ENCODE measurements around the gene MT1H. TPM values are rescaled to one million over a fixed set of nuclear protein-coding genes. Genes with fewer than 3 reads are reported as not detected.
A peak's percentile ranks its signal among the peaks of the same experiment; 100 is the strongest.

MT1H gene
- total and polyA plus RNA-seq, 2 of the 13 experiments (the other 11 are each of a cell fraction or from before 2014, with no cell fraction given) = 0.60 TPM; not detected in 1

GRCh38 chr16:56625140-56625942 lies 44.3 kb upstream of the MT1H start, which contains the start of gene MT1E (continued):
- peak; percentile 35; the same call in 1 of the 2 replicates for TF ChIP-seq ZKSCAN8 (CRISPR knock-in tag; IDR thresholded peaks at IDR 0.05; ENCODE audit: borderline replicate concordance)
- no peak for TF ChIP-seq ZSCAN25 (CRISPR knock-in tag; IDR thresholded peaks at IDR 0.05)
- no peak for TF ChIP-seq ZNF552 (CRISPR knock-in tag; IDR thresholded peaks at IDR 0.05; ENCODE audit: borderline replicate concordance)
- TF ChIP-seq LCORL (IDR thresholded peaks at IDR 0.05) = no peak
- no peak for TF ChIP-seq LCORL (CRISPR knock-in tag; IDR thresholded peaks at IDR 0.05)
- TF ChIP-seq NBN (conservative IDR thresholded peaks at IDR 0.05) = no peak
- TF ChIP-seq ZMYM3 (CRISPR knock-in tag; IDR thresholded peaks at IDR 0.05) = no peak
- no peak for TF ChIP-seq PBX2 (CRISPR knock-in tag; IDR thresholded peaks at IDR 0.05)
- no peak for TF ChIP-seq MAZ (IDR thresholded peaks at IDR 0.05; ENCODE audit: borderline replicate concordance, low read depth, low read length)
- TF ChIP-seq MAZ (CRISPR knock-in tag; IDR thresholded peaks at IDR 0.05; ENCODE audit: low read depth) = peak; percentile 66; the same call in 1 of the 2 replicates
- TF ChIP-seq ZNF280B (CRISPR knock-in tag; IDR thresholded peaks at IDR 0.05; ENCODE audit: borderline replicate concordance) = 0 out of 2 replicates have a peak, but pooled peaks have one; percentile 38
- TF ChIP-seq ZNF292 (CRISPR knock-in tag; IDR thresholded peaks at IDR 0.05; ENCODE audit: borderline replicate concordance, low read depth) = peak; percentile 47; the same call in 1 of the 2 replicates
- TF ChIP-seq PHB2 (IDR thresholded peaks at IDR 0.05; ENCODE audit: partially characterized antibody) = no peak
- TF ChIP-seq MLX (CRISPR knock-in tag; IDR thresholded peaks at IDR 0.05) = no peak
- peak; percentile 12; the same call in 1 of the 2 replicates for TF ChIP-seq ARID5B (CRISPR knock-in tag; IDR thresholded peaks at IDR 0.05)
- no peak for TF ChIP-seq ZNF503 (CRISPR knock-in tag; IDR thresholded peaks at IDR 0.05)
- TF ChIP-seq PRPF4 (IDR thresholded peaks at IDR 0.05; ENCODE audit: low read depth, low read length, poor library complexity, severe bottlenecking) = no peak
- TF ChIP-seq GATAD2A (CRISPR knock-in tag; IDR thresholded peaks at IDR 0.05) = peak; percentile 21; the same call in 1 of the 2 replicates
- TF ChIP-seq ZBTB2 (CRISPR knock-in tag; IDR thresholded peaks at IDR 0.05; ENCODE audit: low read depth) = no peak

Measured in HepG2 (cell line).